B cell (primary cell): ENCODE measurements around the gene ERC1. TPM values are rescaled to one million over a fixed set of nuclear protein-coding genes. Genes with fewer than 3 reads are reported as not detected.

ENCODE experiments used
- ATAC-seq: fragments of 200-7000 bp; cut with Tn5 transposase; one replicate; pipeline ENCODE4 v1.10.0; 2021; ENCODE audit warnings: low read depth, mild to moderate bottlenecking, moderate number of reproducible peaks, moderate library complexity
- CTCF ChIA-PET: fragments of 350-600 bp; sonication (Branson Sonifier 250); formaldehyde crosslinking; loops from one replicate; lab custom pipeline; 2021; ENCODE audit warnings: antibody characterized with exemption, inconsistent platforms; lab: Charles Lee
- POLR2A ChIA-PET: fragments of 350-600 bp; sonication (Branson Sonifier 250); formaldehyde crosslinking; loops from one replicate; lab custom pipeline; 2021; ENCODE audit warnings: antibody characterized with exemption; lab: Charles Lee
- DNase-seq: peaks from one replicate; pipeline ENCODE4 v3.0.0; 2013
- H2AFZ ChIP-seq: 2 replicates; pipeline ENCODE4 v1.6.1; 2012; ENCODE audit warnings: mild to moderate bottlenecking, low read depth, low read length; ENCODE audit not compliant: insufficient read depth, poor library complexity, severe bottlenecking
- H3K27ac ChIP-seq, 2 donors: 1 replicate in 1 of 2; 2 replicates in 1 of 2; pipeline ENCODE4 v1.5.1; 2012 to 2013; ENCODE audit warnings: low read length in 2 of 2, mild to moderate bottlenecking in 2 of 2, moderate library complexity in 1 of 2
- H3K27me3 ChIP-seq, 4 experiments: fragments of 200-600 bp in 1 of 4; sonication (generic) in 1 of 4; replicated peaks in 1 of 4; 1 replicate in 2 of 4; 2 replicates in 2 of 4; pipeline versions ENCODE4 v1.6.1 to v1.7.0; 2013 to 2016; ENCODE audit warnings: low read length in 3 of 4, mild to moderate bottlenecking in 2 of 4, mixed read lengths in 1 of 4, moderate library complexity in 1 of 4; ENCODE audit not compliant: insufficient read depth in 4 of 4, control insufficient read depth in 3 of 4; ENCODE audit errors: control extremely low read depth in 1 of 4
- H3K36me3 ChIP-seq, 2 experiments: replicated peaks in 1 of 2; 1 replicate in 1 of 2; 2 replicates in 1 of 2; pipeline versions ENCODE4 v1.6.1 to v1.7.1; 2013; ENCODE audit warnings: low read length in 1 of 2; ENCODE audit not compliant: insufficient read depth in 2 of 2, control insufficient read depth in 1 of 2; ENCODE audit errors: control extremely low read depth in 1 of 2, extremely low read depth in 1 of 2
- H3K4me1 ChIP-seq, 2 donors: fragments of 200-600 bp in 1 of 2; sonication (generic) in 1 of 2; 1 replicate in 1 of 2; 2 replicates in 1 of 2; pipeline versions ENCODE4 v1.5.1 to v1.6.1; 2013 to 2017; ENCODE audit warnings: low read length in 2 of 2; ENCODE audit not compliant: control insufficient read depth in 2 of 2, insufficient read depth in 2 of 2
- H3K4me2 ChIP-seq: replicated peaks from 2 replicates; pipeline ENCODE3; 2012; ENCODE audit warnings: mild to moderate bottlenecking, low read depth, low read length; ENCODE audit not compliant: poor library complexity, severe bottlenecking
- H3K4me3 ChIP-seq, 5 experiments: fragments of 200-600 bp in 1 of 5; sonication (generic) in 1 of 5; 1 replicate in 3 of 5; 2 replicates in 2 of 5; pipeline versions ENCODE4 v1.5.1 to v1.7.0; 2011 to 2016; ENCODE audit warnings: low read length in 4 of 5, mild to moderate bottlenecking in 4 of 5, low read depth in 2 of 5, control low read depth in 1 of 5, moderate library complexity in 1 of 5; ENCODE audit not compliant: insufficient read depth in 1 of 5; ENCODE audit errors: control extremely low read depth in 1 of 5, extremely low read depth in 1 of 5
- H3K79me2 ChIP-seq: fragments of 200-600 bp; sonication (generic); one replicate; pipeline ENCODE4 v1.6.0; 2016; ENCODE audit warnings: low read length; ENCODE audit not compliant: control insufficient read depth, insufficient read depth
- H3K9ac ChIP-seq: fragments of 200-600 bp; sonication (generic); 2 replicates; pipeline ENCODE4 v1.6.1; 2017; ENCODE audit warnings: mild to moderate bottlenecking, low read length, moderate library complexity
- H3K9me3 ChIP-seq, 3 donors: one replicate each; pipeline versions ENCODE4 v1.6.1 to v1.7.1; 2013; ENCODE audit warnings: low read length in 2 of 3; ENCODE audit not compliant: control insufficient read depth in 2 of 3, insufficient read depth in 1 of 3; ENCODE audit errors: control extremely low read depth in 1 of 3
- H4K20me1 ChIP-seq: 2 replicates; pipeline ENCODE4 v1.6.0; 2012; ENCODE audit warnings: mild to moderate bottlenecking, low read length; ENCODE audit not compliant: insufficient read depth, control insufficient read depth, poor library complexity, severe bottlenecking
- H3K27ac Mint-ChIP-seq: one replicate; pipeline ENCODE4 v1.8.0; 2021; ENCODE audit warnings: mixed read lengths
- H3K27me3 Mint-ChIP-seq: one replicate; pipeline ENCODE4 v1.8.0; 2021; ENCODE audit warnings: mixed read lengths
- H3K4me1 Mint-ChIP-seq: one replicate; pipeline ENCODE4 v1.8.0; 2021; ENCODE audit warnings: mixed read lengths
- H3K4me3 Mint-ChIP-seq: one replicate; pipeline ENCODE4 v1.8.0; 2021; ENCODE audit warnings: mixed read lengths
- H3K9me3 Mint-ChIP-seq: one replicate; pipeline ENCODE4 v1.8.0; 2022; ENCODE audit warnings: mixed read lengths; ENCODE audit not compliant: insufficient read depth
- CTCF ChIP-seq: fragments of 200-600 bp; IDR thresholded peaks from one replicate; pipeline ENCODE4 v1.8.0; 2022; ENCODE audit warnings: antibody characterized with exemption, mild to moderate bottlenecking
- EZH2 ChIP-seq: IDR thresholded peaks from 2 replicates; pipeline ENCODE4 v1.6.1; 2012; ENCODE audit warnings: borderline replicate concordance, low read depth, mild to moderate bottlenecking, moderate library complexity, low read length; ENCODE audit not compliant: insufficient read depth, poor library complexity, severe bottlenecking
- WGBS: methylation state at CpG from one replicate; pipeline ENCODE4 v1.1.5; 2013; ENCODE audit warnings: missing lambda C conversion rate; ENCODE audit not compliant: insufficient coverage; 5-methylcytosine and 5-hydroxymethylcytosine counted together
- intact Hi-C: fragments of 100-400 bp; cut with micrococcal nuclease; formaldehyde crosslinking; loops from one replicate; pipeline ENCODE4 v1.10.0; 2022
- polyA plus RNA-seq: library from polyadenylated mRNA; depleted of rRNA; stranded (reverse); fragments of >200 nt; gene quantifications from 2 replicates; pipeline ENCODE4 v1.2.3, GENCODE V29; 2012
- total RNA-seq, 2 donors: library from RNA; stranded (reverse); fragments of 120-200 nt in 1 of 2; gene quantifications; 1 replicate in 1 of 2; 2 replicates in 1 of 2; pipeline versions ENCODE4 v1.2.3 to v1.2.4, GENCODE V29; 2013 to 2022

ERC1 gene
- total and polyA plus RNA-seq, 2 donors (not counting 1 experiment from before 2014, with no cell fraction given) = 4.0 to 77.6 TPM

DNA sequence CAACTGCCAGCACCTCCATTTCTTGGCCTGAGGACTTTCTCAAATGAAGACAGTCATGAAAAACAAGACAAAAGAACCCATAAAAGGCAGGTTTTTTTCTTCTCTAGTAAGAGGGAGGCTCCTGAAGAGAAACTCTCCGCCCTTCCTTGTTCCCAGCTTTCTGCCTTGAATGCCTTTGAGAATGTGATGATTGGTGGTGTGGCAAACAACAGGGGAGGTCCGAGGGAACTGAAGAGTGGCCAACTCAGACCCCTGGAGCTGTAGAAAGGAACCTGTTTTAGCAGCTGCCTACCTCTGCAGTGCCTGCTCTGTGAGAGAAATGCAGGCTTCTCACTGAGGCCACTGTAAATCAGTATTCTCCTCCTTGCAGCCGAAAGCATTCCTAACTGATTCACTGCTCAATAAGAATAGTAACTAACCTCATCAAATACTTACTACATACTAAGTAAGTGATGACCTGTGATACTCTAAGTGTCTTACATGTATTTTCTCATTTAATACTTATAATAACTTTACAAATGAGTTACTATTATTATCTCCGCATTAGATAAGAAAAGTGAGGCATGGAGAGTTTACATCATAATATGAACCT is 16.7 kb upstream of the ERC1 start:
- 70% methylated on average over 2 of the region's 4 CpGs for WGBS
- TF ChIP-seq EZH2 = no peak
- no peak for TF ChIP-seq CTCF
- no peaks in the 10 kb centered on the region for H3K9me3 ChIP-seq
- no peaks in the 10 kb centered on the region for H3K27me3 Mint-ChIP-seq
- H4K20me1 ChIP-seq = no peaks in the 10 kb centered on the region
- no peak overlapping the region for H3K9ac ChIP-seq
- H3K9me3 Mint-ChIP-seq = no peaks in the 10 kb centered on the region
- H3K4me1 Mint-ChIP-seq = no peaks in the 10 kb centered on the region
- H3K4me1 ChIP-seq = no peaks in the 10 kb centered on the region
- no peaks in the 10 kb centered on the region for H3K36me3 ChIP-seq
- no peak overlapping the region for H3K27ac ChIP-seq
- no peak overlapping the region for H3K4me2 ChIP-seq
- ChIA-PET CTCF (no interaction called here), POLR2A (no interaction called here)
- no peaks in the 10 kb centered on the region for H3K79me2 ChIP-seq
- no peak overlapping the region for H2AFZ ChIP-seq
- no peak overlapping the region for H3K4me3 ChIP-seq
- H3K27me3 ChIP-seq = no peaks in the 10 kb centered on the region
- ATAC-seq (no peak), DNase-seq (no peak)
- intact Hi-C loops = no loop called here
- H3K27ac Mint-ChIP-seq = no peak overlapping the region
- H3K4me3 Mint-ChIP-seq = no peak overlapping the region

GRCh38 chr12:976644-977043 is 14.4 kb upstream of the ERC1 start:
- H3K79me2 ChIP-seq = no peaks in the 10 kb centered on the region
- H3K36me3 ChIP-seq = no peaks in the 10 kb centered on the region
- DNase-seq (no peak), ATAC-seq (no peak)
- H3K4me2 ChIP-seq = no peak overlapping the region
- no peaks in the 10 kb centered on the region for H3K27me3 Mint-ChIP-seq
- no peaks in the 10 kb centered on the region for H3K9me3 Mint-ChIP-seq
- H3K9me3 ChIP-seq = no peaks in the 10 kb centered on the region
- H3K27me3 ChIP-seq = no peaks in the 10 kb centered on the region
- H4K20me1 ChIP-seq = no peaks in the 10 kb centered on the region
- intact Hi-C loops = no loop called here
- H2AFZ ChIP-seq = no peak overlapping the region
- no peak overlapping the region for H3K9ac ChIP-seq
- ChIA-PET POLR2A (no interaction called here), CTCF (no interaction called here)
- TF ChIP-seq CTCF (no peak), EZH2 (no peak)
- H3K27ac Mint-ChIP-seq = no peak overlapping the region
- H3K27ac ChIP-seq = no peak overlapping the region
- no peak overlapping the region for H3K4me3 ChIP-seq
- no peaks in the 10 kb centered on the region for H3K4me1 Mint-ChIP-seq
- no peak overlapping the region for H3K4me3 Mint-ChIP-seq
- WGBS = 90% methylated on average over 4 of the region's 6 CpGs
- no peaks in the 10 kb centered on the region for H3K4me1 ChIP-seq
